IPS-18c (cell line): ENCODE results near the gene BRSK2.
A peak's percentile ranks its signal among the peaks of the same experiment; 100 is the strongest.

Experiments
- H3K4me3 ChIP-seq: 2 replicates; pipeline ENCODE4 v1.7.0; 2013; ENCODE audit warnings: low read depth, mild to moderate bottlenecking, low read length, moderate library complexity; ENCODE audit not compliant: insufficient read depth
- H3K9me3 ChIP-seq: one replicate; pipeline ENCODE4 v1.6.1; 2013; ENCODE audit warnings: mild to moderate bottlenecking, low read length, moderate library complexity; ENCODE audit not compliant: control insufficient read depth, insufficient read depth

BRSK2 gene

DNA sequence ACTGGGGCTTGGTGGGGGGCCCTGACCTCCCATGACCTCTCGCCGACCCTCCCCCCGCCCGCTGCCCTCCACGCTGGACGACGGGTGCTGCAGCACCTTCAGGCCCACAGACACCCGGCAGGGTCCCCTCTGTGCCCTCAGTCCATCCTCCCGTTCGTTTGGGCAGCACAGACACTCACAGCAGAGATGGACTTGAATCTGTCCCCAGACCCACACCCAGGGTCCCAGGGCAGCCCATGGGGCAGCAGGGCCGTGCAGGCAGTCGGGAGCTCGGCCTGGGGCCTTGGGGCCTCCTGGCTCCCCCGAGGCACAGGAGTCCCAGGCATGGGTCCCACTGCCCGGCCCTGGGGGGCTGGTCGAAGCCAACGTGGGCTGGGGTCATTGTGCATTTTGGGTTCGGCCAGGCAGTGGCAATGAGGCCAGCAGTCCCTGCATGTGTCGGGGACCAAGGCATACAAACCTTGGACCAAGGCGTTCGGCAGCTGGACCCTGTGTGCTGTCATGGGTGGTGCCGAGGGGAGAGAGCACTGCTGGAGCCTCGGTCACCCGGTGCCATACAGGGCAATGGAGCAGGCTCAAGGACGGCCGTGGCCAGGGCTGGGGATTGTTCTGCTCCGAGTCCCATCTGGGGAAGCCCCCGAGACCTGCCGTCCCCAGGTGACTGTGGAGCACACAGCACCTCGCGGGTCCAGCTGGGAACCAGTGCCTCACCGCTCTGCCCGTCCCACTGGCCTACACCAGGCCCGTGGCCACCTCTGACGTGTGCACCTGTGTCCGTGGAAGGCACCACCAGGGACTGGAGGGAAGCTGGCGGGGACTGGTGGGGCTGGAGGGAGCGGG is 19.3 kb upstream of the BRSK2 start:
- Histone ChIP-seq H3K4me3 (no peak overlapping the region), H3K9me3 (peaks cover 3% of the 10 kb centered on the region)

DNA sequence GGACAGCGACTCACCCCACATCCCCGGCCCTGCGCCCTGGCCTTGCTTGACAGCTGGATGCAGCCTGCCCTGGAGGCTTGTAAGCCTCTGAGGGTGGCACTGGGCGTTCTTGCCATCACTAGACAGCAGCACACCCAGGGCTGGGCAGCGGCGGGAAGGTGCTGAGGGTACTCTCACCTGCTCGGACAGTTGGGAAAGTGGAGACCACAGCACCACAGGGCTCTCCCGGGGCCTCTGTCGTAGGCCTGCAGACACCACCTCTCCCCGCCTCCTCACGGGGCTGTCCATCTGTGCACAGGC is 18.8 kb upstream of the BRSK2 start:
- H3K4me3 ChIP-seq: no peak overlapping the region
- H3K9me3 ChIP-seq: no peaks in the 10 kb centered on the region

DNA sequence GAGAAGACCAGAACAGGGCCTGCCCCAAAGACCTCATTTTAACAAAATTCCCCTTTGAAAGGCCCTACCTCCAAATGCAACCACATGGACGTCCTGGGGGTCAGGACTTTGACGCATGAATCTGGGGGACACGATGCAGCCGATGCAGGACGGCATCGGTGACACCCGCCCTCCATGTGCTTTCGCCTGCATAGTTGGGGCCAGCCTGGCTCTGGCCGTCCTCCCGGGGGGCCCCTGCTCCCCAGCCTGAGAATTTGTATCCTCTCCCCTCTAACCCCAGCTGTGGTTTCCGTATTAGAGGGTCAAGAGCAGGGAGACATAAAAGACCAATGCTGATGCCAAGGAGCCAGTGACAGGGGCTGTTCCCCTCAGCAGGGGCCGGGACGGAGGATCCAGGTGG is 18.4 kb upstream of the BRSK2 start:
- H3K4me3 ChIP-seq: no peak overlapping the region
- no peaks in the 10 kb centered on the region for H3K9me3 ChIP-seq

DNA sequence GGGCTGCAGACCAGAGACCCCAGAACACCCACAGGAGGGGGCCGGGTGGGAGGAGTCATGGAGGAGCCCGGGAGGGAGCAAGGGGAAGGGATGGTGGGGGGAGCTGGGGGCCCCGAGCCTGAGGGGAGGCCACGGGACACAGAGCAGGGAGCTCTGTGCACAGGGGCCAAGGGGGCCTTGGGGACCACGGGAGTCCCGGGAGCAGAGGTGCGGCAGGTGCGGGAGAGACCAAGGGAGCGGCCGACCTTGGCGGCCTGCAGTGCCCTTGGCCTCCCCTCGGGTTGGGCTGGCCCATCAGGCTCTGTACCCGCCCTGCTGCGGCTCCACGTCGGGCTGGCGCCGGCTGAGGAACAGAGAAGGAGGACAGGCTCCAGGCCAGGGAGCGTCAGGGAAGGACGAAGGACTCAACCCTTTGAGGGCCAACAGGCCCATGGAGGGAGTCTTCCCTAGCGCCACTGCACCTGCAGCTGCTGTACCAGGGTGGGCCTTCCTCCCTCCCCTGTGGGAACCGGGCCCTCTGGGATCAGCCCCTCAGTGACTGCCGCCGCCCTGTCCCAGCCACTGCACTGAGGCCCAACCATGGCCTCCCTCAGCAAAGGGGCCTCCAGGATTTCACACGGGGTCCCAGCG is 17.8 kb upstream of the BRSK2 start:
- Histone ChIP-seq H3K4me3 (no peak overlapping the region), H3K9me3 (no peaks in the 10 kb centered on the region)

DNA sequence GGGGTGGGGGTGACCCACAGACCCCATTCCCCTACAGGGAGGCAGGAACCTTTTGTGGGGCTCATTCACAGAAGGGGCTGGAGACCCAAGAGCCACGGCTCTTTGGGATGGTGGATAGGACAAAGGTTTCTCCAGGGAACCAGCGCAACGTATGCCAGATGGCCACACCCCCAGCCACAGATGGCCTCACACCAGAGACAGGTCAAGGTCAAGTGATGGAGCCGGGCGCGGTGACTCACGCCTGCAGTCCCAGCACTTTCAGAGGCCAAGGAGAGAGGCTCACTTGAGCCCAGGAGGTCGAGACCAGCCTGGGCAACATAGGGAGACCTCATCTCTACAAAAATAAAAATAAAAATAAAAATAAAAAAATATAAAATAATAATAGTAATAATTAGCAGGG is 17.1 kb upstream of the BRSK2 start:
- Histone ChIP-seq H3K4me3 (no peak overlapping the region), H3K9me3 (no peaks in the 10 kb centered on the region)

DNA sequence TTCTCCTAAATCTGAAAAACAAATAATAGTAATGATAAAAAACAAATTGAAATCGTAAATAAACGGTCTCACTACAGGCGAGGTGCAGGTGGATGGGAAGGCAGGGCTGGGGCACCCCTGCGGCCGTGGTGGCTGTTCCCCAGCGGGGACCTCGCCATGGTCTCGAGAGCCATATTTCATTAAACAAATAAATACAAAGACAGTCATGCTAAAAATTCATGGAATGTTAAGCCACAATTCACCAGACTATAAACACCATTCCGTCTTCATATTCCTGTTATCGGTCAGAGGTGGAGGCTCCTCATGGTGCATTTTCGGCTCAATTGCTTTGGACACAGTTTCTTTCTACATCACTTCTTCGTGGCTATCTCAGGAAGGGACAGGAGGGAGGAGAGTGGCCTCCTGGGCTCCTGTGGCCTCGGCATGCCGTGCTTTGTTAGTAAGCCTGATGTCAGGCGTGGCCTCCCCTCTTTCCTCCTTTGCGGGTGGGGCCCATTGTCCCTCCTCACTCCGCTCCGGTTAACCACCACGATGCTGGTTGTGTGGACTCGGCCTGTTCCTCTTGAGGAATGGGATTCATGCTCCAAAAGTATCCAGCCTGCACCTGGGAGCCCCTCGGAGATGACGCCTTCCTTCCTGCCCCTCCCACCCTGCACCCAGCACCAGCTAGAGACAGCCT is 16.1 kb upstream of the BRSK2 start:
- H3K4me3 ChIP-seq: no peak overlapping the region
- no peaks in the 10 kb centered on the region for H3K9me3 ChIP-seq

DNA sequence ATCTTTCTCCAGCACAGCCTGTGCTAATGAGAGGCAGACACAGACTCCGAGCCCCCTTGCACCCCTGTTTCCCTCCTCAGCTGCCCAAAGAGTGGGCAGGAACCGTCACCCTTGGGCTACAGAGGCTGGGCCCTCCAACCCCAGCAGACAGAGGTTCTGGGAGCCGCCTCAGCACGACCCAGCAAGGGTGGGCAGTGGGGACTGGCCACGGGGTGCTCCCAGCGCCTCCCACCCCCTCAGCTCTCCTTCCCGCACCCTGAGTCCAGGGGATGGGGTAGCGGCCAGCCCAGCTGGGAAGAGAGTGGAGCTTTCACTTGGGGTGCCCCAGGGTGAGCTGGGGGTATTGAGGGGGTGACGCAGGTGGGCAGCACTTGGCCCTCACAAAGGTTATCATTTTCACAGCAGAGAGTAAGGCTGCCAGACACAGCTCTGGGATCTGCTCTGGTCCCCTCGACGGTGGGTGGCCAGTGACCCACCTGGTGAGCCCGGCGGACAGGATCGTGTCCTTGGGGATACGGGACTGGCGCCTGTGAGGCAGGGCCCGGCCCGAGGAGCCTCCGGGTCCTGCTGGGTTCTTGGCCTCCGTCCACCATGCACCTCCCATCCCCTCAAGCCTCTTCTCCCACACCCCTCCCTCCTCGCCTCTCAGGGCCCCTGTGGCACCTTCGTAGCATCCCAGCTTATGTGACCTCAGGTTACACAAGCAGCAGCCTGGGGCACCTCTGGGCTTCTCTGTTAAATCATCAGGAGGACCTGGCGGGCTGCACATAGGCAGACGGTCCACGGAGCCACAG is 14.4 kb upstream of the BRSK2 start:
- no peaks in the 10 kb centered on the region for H3K9me3 ChIP-seq
- H3K4me3 ChIP-seq: no peak overlapping the region

DNA sequence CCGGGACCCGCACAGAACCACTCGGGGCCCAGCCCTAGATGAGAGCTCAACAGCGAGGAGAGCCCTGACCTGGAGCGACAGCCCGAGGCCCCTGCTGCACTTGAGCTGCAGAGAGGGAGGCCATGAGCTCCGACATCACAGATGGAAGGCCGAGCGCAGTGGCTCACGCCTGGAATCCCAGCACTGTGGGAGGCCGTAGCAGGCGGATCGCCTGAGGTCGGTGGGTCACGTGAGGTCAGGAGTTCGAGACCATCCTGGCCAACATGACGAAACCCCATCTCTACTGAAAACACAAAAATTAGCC is 13.8 kb upstream of the BRSK2 start:
- no peaks in the 10 kb centered on the region for H3K9me3 ChIP-seq
- H3K4me3 ChIP-seq: no peak overlapping the region

DNA sequence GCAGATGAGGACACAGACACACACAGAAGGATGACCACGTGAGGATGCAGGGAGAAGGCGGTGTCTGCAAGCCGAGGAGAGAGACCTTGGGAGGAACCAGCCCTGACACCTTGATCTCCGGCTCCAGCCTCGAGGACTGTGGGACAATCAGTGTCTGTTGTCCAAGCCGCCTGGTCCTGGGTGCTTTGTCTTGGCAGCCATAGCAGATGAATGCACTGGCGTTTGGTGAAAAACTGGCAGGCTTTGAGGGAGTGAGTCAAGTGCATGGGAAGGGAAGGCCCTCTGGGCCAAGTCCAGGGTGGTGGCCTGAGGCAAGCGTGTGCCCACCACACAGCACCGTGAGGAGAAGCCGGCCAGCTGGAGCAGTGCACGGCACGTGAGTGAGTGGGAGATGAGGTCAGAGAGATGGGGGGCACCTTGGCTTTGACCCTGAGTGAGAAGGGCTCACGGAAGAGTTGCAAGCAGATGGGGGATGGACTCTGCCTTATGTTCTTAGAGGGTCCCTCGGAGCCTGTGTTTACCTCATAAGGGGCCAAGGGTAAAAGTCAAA is 12.4 kb upstream of the BRSK2 start:
- H3K4me3 ChIP-seq: no peak overlapping the region
- H3K9me3 ChIP-seq: no peaks in the 10 kb centered on the region

DNA sequence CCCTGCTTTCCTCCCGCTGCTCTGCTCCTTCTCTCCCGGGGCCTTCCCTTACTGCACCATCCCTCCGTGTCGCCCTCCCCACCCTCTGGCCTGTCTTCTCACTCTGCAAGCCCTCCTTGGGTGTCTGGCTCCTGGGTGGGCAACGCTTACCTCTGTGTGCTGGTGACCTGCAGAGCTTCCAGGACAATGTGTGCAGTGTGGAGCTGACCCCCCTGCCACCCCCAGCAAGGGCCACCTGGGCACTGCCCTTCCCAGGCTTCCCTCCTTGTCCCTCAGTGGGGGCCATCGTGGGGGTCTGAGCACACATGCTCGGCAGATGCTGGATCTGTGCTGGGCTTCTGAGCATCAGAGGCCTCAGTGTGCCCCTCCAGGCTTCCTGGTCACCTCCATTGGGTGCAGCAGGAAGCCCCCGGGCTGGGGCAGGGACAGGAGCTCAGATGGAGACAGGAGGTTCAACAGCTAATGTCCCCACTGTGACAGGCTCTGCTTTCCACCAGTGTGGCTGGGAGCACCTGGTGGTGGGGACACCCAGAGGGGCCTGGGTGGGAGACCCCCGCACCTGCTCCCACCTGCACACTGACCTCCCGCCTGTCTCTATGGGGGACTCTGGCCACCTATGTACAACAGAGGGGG is 7.8 kb upstream of the BRSK2 start:
- Histone ChIP-seq H3K4me3 (no peak overlapping the region), H3K9me3 (no peaks in the 10 kb centered on the region)

DNA sequence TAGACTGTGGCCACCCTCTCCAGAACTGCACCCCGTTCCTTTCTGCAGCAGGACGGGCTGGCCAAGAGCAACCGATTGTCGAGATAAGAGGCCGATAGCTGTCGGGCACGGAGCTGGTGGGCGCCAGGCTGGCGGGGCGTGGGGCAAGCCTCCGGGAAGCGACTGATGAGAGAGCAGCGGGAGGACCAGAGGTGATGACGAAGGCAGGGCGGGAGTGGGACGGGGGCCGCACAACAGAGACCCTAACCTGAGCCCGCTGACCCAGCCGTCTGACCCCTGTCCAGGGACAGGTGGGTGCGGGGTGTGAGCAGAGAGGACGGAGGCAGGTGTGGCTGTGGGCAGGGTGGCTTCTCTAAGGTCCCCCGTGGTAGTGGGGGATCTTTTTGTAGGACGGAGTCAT is 7.3 kb upstream of the BRSK2 start:
- no peak overlapping the region for H3K4me3 ChIP-seq
- H3K9me3 ChIP-seq: no peaks in the 10 kb centered on the region

DNA sequence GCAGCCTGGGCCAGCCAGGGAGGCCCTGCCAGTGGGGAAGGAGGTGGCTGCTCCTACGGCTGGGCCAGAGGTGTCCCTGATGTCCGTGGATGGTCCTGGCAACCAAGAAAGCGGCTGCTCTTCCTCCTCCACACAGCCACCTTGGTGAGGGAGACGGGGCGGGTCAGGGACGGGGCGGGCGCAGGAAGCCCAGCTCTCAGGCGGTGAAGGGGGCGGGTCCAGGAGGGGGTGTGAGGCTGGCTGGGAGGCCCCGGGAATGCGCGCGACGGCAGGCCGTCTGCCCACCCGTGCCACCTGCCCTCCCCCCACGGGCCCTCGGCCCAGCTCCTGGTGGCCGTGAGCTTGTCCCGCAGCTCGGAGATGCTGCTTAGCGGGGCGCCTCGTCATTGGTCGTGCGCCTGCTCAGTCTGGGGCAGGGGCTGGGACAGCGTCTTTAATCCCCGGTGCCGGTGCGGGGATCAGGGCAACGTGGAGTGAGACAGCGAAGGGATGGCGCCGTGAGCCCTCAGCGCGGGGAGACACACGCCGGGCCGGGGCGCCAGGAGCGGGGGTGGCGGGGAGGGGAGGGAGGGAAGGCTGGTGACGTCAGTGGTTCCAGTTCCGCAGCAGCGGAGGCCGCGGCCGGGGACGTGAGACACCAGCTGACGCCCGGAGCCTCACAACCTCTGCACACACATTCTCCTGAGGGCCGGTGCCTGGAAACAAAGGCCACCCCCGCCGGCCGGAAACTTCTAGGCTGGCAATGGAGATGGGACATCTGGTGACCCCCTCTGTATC is 6.7 kb upstream of the BRSK2 start:
- peak overlapping the region; percentile 51; the same call in 1 of the 2 replicates for H3K4me3 ChIP-seq
- H3K9me3 ChIP-seq: no peaks in the 10 kb centered on the region

DNA sequence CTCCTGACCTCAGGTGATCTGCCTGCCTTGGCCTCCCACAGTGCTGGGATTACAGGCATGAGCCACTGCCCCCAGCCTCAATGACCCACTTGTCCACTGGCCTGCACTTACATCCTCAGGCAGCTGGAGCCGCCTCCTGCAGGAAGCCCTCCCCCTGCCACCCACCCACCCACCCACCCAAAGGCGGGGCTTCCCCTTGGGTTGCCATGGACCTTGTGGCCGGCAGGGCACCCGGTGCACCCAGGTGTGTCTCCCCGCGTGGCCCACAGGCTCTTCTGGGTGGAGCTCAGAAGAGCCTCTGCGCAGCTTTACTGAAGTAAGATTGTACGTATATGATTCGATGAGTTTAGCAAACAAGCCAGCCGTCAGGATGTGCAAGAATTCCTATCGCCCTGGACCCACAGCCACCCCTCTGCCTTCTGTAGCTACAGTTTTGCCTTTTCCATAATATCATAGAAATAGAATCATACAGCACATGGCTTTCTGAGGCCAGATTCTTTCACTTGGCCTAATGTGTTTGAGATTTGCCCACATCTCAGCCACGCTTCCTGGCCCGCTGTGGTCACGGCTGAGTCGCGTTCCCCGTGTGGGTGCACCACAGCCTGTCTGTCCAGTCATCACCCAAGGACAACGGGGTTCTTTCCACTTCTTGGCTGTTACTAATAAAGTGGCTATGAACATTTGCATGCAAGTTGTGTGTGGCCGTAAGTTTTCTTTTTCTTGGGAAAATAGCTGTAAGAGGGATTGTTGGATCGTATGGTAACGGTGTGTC is 5.3 kb upstream of the BRSK2 start:
- Histone ChIP-seq H3K9me3 (no peaks in the 10 kb centered on the region), H3K4me3 (no peak overlapping the region)

DNA sequence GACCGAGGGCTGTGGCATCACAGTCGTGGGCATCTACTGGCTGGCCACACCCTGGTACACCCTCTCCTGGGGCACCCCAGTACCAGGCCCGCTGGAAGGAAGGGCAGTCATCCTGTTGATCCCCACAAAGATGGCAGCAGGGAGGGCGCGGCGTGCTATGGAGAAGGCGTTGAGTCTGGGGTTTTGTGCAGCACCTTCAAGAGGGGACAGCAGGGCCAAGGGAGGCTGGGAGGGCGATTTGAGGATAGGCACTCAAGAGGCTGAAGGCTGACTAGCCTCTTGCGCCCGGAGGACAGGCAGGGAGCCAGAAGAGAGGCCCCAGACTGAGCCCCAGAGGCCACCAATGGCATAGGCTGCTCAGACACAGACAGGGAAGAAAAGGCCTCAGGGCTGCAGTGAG is 2.2 kb upstream of the BRSK2 start:
- Histone ChIP-seq H3K9me3 (peaks cover 2% of the 10 kb centered on the region), H3K4me3 (no peak overlapping the region)

DNA sequence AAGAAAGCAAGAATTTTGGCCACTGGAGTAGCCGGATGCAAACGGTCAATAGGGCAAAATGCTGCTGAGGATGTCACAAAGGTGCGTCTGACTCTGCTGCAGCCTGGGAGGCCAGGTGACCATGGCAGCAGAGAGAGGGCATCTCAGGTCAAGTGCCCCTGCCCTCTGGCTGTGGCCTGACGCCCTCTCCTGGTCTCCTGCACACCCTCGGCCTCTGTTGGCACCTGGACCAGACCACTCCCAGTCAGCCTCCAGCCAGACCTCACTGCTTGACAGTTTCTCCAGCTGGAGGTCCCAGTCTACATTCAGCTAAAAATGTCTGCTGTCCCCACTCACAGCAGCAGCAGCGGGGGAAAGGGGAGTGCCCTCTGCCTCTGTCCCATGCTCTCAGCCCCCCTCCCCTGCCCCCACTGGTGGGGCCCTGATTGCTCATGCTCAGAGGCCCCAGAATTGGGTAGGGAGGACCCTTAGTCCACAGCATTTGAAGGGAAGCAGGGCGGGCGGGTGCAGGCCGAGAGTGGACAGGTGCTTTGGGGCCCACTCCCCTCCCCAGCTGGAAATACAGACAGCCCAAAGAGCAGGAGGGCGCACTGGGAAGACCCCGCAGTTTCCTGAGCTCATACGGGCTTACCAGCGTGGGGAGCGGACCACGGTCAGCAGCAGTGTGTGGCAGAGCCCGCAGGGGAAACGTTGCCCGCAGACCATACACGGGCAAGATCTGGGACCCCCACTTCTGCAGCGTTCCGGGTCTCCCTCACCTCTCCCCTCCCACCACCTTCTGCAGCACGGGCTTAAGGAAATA is 1.6 kb upstream of the BRSK2 start:
- Histone ChIP-seq H3K9me3 (peaks cover 2% of the 10 kb centered on the region), H3K4me3 (peak overlapping the region; percentile 65)
